Measurements from ENCODE around the gene TTLL12. TPM values are rescaled to one million over a fixed set of nuclear protein-coding genes. Genes with fewer than 3 reads are reported as not detected.

TTLL12 gene
- total RNA-seq, 4 donors from 2014 or later: 43.6 to 93.9 (median 81.4) TPM

DNA sequence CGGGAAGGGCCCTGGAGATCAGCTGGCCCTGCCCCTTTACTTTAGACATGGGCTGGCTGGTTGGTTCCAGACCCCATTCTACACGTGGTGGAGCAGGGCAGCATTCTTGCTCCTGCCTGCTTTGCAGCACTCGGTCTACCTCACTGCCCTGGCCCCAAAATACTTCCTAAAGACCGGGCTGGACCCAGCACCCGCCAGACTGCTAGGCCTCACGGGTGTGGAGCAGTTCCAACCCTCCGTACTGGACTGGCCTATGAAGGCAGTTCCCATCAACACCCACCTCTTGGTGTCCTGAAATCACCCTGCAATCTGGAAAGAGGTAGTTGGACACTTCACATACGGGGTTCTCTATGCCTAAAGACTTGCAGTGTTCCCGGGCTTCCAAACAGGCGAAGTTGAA, 50.1 kb downstream of the TTLL12 start:
- 76% methylated on average over 9 of the region's 10 CpGs for WGBS
- TF ChIP-seq, protein P1, sequence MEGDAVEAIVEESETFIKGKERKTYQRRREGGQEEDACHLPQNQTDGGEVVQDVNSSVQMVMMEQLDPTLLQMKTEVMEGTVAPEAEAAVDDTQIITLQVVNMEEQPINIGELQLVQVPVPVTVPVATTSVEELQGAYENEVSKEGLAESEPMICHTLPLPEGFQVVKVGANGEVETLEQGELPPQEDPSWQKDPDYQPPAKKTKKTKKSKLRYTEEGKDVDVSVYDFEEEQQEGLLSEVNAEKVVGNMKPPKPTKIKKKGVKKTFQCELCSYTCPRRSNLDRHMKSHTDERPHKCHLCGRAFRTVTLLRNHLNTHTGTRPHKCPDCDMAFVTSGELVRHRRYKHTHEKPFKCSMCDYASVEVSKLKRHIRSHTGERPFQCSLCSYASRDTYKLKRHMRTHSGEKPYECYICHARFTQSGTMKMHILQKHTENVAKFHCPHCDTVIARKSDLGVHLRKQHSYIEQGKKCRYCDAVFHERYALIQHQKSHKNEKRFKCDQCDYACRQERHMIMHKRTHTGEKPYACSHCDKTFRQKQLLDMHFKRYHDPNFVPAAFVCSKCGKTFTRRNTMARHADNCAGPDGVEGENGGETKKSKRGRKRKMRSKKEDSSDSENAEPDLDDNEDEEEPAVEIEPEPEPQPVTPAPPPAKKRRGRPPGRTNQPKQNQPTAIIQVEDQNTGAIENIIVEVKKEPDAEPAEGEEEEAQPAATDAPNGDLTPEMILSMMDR (IDR thresholded peaks at IDR 0.05): no peak
- TF ChIP-seq EP300 (IDR thresholded peaks at IDR 0.05): no peak
- no peak for TF ChIP-seq POLR2AphosphoS5 (IDR thresholded peaks at IDR 0.05)
- TF ChIP-seq POLR2A (IDR thresholded peaks at IDR 0.05): no peak
- no peaks in the 10 kb centered on the region for H3K27me3 ChIP-seq
- no peak overlapping the region for H3K27ac ChIP-seq
- H3K36me3 ChIP-seq: peaks cover 73% of the 10 kb centered on the region
- no peaks in the 10 kb centered on the region for H3K9me3 ChIP-seq
- no peak for DNase-seq (ENCODE audit: low spot score in 2 of 2)
- peaks cover 12% of the 10 kb centered on the region for H3K4me1 ChIP-seq
- no peak overlapping the region for H3K4me3 ChIP-seq

DNA sequence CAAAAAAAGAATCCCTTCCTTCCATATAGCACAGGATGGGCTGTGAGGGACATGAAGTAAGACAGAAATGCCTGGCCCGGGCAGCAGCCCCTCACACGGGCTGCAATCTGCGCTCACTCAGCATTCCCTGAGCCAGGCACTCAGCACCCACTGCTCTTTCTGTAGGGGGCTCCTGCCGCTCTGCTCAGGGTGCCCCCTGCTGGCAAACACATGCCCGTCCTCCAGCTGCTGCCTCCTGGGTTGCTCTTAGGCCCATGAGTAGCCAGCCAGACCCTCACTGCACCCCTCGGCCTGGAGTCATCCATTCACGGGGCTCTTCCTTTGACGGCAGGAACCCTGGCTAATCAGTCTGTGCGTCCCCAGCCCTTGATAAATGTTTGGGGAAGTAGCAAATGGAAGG, 50.7 kb downstream of the TTLL12 start:
- H3K36me3 ChIP-seq: peaks cover 79% of the 10 kb centered on the region
- 44% methylated on average over 4 of the region's 9 CpGs for WGBS

DNA sequence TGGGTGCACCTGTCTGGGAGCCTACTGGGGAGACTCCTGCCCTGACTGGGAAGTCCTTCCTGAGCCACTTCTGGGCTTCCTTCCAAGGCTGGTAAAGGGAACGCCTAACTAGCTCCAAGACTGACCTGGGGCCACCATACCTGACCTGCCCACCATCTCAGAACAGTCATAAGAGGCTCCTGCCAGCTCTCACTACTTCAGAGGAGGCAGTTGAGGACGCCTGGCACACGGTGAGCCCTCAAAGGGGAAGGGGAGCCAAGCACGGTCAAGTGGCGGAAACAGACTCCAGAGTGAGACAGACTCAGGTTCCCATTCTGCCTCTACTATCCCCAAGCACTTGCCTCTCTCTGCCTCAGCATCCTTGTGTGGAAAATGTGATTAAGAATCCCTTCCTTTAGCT, 51.4 kb downstream of the TTLL12 start:
- peaks cover 79% of the 10 kb centered on the region for H3K36me3 ChIP-seq
- H3K27ac ChIP-seq: no peak overlapping the region
- peaks cover 2% of the 10 kb centered on the region for H3K4me1 ChIP-seq
- no peak for DNase-seq (ENCODE audit: low spot score in 2 of 2)
- WGBS: 79% methylated on average over 5 of the region's 5 CpGs
- TF ChIP-seq EP300 (IDR thresholded peaks at IDR 0.05) (no peak), POLR2A (IDR thresholded peaks at IDR 0.05) (no peak), POLR2AphosphoS5 (IDR thresholded peaks at IDR 0.05) (no peak)
- TF ChIP-seq, protein P1 (IDR thresholded peaks at IDR 0.05): no peak
- H3K27me3 ChIP-seq: no peaks in the 10 kb centered on the region
- no peak overlapping the region for H3K4me3 ChIP-seq
- H3K9me3 ChIP-seq: no peaks in the 10 kb centered on the region

More for the DNA sequence above, 50.7 kb downstream of the TTLL12 start:
- Histone ChIP-seq H3K4me3 (no peak overlapping the region), H3K27me3 (no peaks in the 10 kb centered on the region), H3K9me3 (no peaks in the 10 kb centered on the region), H3K4me1 (peaks cover 6% of the 10 kb centered on the region), H3K27ac (no peak overlapping the region)
- TF ChIP-seq POLR2A (IDR thresholded peaks at IDR 0.05) (no peak), POLR2AphosphoS5 (IDR thresholded peaks at IDR 0.05) (no peak), EP300 (IDR thresholded peaks at IDR 0.05) (no peak)
- TF ChIP-seq, protein P1 (IDR thresholded peaks at IDR 0.05): peak in 1 of 2 donors; percentile 4
- DNase-seq (ENCODE audit: low spot score in 2 of 2): no peak

DNA sequence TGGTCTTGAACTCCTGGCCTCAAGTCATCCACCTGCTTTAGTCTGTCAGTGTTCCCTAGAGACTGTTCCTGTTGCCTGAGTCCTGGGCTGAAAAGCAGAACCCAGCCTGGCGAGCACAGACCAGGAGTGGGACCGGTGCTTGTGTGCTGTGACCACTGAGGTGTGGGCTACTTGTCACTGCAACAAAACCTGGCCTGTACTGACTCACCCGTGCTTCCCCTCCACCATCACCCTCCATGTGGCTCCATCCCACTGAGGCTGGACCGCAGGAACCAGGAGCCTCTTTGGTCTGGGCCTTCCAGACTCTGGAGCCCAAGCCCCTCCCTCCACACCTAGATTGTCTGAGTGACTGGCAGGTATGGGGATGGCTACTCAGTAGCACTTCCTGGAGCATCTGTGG, 52.4 kb downstream of the TTLL12 start:
- 96% methylated on average over 4 of the region's 4 CpGs for WGBS
- Histone ChIP-seq H3K27me3 (no peaks in the 10 kb centered on the region), H3K4me1 (peaks cover 2% of the 10 kb centered on the region), H3K9me3 (no peaks in the 10 kb centered on the region), H3K4me3 (no peak overlapping the region), H3K27ac (no peak overlapping the region), H3K36me3 (peaks cover 69% of the 10 kb centered on the region)
- no peak for DNase-seq (ENCODE audit: low spot score in 2 of 2)
- TF ChIP-seq, protein P1 (IDR thresholded peaks at IDR 0.05): no peak
- TF ChIP-seq POLR2A (IDR thresholded peaks at IDR 0.05): no peak

DNA sequence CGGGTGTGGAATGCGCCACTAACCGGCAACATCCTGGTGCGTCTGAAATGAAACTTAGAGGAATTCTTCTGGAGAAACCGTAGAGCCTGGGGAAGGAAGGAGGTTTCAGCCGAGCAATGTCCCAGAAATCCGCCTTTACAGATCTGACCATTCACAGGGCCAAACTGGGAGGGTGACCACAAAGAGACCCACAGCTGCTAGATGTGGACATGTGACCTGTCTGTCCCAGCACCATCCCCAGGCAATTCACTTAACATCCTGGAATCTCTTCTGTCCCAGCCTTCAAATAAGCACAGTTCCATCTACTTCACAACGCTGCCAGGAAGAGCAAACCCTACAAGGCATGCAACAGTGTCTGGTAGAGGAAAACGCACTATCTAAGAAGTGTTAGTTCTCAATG, 53.5 kb downstream of the TTLL12 start:
- Histone ChIP-seq H3K27me3 (no peaks in the 10 kb centered on the region), H3K4me3 (no peak overlapping the region), H3K9me3 (no peaks in the 10 kb centered on the region), H3K4me1 (peaks cover 2% of the 10 kb centered on the region), H3K36me3 (peaks cover 62% of the 10 kb centered on the region), H3K27ac (no peak overlapping the region)
- WGBS: 82% methylated on average over 9 of the region's 9 CpGs
- no peak for DNase-seq (ENCODE audit: low spot score in 2 of 2)
- TF ChIP-seq EP300 (IDR thresholded peaks at IDR 0.05): no peak
- no peak for TF ChIP-seq POLR2A (IDR thresholded peaks at IDR 0.05)
- TF ChIP-seq, protein P1 (IDR thresholded peaks at IDR 0.05): no peak
- no peak for TF ChIP-seq POLR2AphosphoS5 (IDR thresholded peaks at IDR 0.05)
